GM19043 (cell line): Measurements from ENCODE around the gene OMP.
"Not testable (repeated sequence)": the region's sequence is repeated elsewhere in the genome, so short reads cannot be mapped to it uniquely, and the experiment has no call there.

Experiments
- ATAC-seq: cut with Tn5 transposase; IDR thresholded peaks from one replicate; pipeline ENCODE4 v1.9.1; 2021; ENCODE audit warnings: low read depth; ENCODE audit not compliant: unreplicated experiment

Gene OMP, protein sequence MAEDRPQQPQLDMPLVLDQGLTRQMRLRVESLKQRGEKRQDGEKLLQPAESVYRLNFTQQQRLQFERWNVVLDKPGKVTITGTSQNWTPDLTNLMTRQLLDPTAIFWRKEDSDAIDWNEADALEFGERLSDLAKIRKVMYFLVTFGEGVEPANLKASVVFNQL

DNA sequence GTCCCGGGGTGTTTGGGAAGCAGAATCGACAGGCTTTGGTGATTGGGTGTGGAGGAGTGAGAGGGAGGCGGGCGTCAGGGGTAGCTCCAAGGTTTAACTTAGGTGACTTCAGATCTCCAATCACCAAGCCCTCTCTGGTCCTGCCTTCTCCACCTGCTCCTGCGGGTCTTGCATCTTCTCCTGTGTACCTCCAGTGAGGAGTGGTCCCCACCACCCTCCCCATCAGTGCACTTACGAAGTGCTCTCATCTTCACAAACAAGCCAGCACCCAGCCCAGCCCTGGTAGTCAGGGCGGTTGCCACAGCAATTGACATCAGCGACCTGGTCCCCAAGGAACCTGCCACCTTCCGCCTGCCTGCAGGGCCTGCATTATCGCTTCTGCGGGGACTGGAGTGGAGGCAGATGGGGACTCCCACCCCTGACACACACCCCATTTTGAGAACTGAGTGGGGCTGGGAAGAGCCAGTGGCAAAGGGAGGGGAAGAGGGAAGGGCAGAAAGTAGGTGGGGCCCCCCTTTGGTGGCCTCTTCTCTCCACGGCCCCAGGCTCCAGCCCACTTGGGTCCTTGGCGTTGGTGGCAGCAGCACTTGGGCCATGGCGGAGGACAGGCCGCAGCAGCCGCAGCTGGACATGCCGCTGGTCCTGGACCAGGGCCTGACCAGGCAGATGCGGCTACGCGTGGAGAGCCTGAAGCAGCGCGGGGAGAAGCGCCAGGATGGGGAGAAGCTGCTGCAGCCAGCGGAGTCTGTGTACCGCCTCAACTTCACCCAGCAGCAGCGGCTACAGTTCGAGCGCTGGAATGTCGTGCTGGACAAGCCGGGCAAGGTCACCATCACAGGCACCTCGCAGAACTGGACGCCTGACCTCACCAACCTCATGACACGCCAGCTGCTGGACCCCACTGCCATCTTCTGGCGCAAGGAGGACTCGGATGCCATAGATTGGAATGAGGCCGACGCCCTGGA is at the start of gene OMP:
TSS of gene OMP (plus strand) at position 595 of the 965 bp plus-strand sequence. CDS start at position 595, 0 bp downstream.
- no peak for ATAC-seq

DNA sequence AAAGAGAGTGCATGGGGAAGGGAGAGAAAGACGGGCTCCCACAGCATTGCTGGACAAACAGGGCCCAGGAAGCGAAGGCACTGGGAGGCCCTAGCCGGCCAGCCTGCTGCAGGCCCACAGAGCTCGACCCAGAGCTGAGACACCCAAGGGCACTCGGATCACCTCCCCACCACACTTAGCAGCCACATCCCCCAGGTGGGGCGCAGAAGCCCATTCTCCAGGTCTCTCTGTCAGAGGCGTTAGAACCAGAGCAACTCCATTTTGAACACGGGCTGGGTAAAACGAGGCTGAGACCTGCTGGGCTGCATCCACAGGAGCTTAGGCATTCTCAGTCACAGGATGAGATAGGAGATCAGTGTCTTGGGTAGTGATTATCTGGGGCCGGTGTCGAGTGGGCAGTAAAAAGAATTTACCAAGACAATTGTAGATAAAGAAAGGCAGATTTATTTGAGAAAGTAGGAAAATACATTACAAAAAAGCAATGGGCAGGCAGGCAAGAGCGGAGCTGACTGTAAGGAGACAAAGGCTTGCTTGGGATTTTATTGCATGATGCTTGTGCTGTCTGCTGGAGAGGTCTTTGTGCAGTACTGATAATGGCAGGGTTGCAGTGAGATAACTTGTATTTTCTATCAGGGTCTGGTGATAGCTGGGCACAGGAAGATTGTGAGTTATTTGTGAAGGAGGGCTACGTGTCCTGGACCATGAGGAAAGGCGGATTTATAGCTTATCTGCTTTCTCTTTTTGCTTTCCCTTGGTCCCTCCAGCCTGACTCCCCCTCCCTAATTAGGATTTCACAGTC is 49.2 kb upstream of the OMP start:
- no peak for ATAC-seq

DNA sequence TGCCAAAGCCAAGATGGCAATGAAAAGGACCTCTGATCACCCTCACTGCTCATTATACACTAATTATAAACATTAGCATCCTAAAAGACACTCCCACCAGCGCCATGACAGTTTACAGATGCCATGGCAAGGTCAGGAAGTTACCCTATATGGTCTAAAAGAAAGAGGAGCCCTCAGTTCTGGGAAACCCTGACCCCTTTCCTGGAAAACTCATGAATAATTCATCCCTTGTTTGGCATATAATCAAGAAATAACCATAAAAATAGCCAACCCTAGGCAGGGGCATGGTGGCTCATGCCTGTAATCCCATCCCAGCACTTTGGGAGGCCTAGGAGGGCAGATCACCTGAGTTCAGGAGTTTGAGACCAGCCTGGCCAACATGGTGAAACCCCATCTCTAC is 48.6 kb upstream of the OMP start:
- ATAC-seq: no peak

DNA sequence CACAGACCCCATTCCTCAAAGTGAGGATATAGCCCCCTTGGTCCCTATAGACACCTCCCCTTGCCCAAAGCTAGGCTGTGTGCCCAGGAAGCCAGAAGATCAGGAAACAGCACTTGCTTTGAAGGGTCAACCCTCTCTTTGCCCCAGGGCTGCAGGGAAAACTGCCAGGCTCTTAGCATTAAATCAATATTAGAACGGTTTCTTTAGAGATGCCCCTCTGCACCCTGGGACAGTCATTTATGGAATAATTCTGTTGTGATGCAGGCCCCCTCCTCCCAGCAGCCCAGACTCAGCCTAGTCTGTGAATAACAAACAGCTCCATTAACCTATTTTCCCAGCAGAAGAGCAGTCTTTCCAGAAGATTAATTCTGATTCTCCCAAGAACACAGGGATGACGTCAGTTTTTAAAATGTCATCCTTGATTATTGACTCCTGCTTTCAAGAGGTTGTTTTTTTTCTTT is 47.5 kb upstream of the OMP start:
- no peak for ATAC-seq

DNA sequence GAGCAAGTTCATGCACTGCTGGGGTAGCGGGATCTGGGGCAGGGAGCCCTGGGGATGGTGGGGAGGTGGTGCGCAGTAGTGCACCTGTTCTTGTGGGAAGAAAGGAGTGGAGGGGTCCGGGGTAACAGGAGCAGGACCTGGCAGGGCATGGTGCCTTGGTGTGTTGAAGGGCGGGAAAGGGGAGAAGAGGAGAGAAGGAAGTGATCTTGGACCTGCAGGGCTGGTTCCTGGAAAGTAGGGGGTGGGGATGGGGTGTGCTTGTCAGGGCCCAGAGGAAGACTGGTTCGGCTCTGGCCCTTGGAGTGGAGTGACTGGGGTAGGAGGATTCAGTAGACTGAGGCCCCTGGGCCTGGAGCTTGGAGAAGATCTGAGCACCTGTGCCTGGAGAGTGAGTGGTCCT is 46.7 kb upstream of the OMP start:
- no peak for ATAC-seq

DNA sequence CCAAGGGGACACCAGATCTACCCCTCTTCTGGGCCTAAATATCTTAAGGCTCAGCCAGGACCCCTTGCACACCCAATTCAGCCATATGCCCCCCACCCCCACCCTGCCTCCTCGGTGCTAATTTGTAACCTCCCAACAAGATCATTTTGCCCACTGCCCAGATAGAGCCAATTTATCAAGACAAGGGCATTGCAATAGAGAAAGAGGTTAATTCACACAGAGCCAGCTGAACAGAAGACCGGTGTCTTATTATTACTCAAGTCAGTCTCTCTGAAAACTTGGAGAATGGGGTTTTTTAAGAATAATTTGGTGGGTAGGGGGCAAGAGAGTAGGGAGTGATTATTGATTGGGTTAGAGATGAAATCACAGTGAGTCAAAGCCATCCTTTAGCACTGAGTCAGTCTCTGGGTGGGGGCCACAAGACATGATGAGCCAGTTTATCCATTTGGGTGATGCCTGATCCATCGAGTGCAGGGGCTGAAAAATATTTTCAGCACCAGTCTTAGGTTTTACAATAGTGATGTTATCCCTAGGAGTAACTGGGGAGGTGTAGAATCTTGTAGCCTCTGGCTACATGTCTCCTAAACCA is 45.7 kb upstream of the OMP start:
- no peak for ATAC-seq

DNA sequence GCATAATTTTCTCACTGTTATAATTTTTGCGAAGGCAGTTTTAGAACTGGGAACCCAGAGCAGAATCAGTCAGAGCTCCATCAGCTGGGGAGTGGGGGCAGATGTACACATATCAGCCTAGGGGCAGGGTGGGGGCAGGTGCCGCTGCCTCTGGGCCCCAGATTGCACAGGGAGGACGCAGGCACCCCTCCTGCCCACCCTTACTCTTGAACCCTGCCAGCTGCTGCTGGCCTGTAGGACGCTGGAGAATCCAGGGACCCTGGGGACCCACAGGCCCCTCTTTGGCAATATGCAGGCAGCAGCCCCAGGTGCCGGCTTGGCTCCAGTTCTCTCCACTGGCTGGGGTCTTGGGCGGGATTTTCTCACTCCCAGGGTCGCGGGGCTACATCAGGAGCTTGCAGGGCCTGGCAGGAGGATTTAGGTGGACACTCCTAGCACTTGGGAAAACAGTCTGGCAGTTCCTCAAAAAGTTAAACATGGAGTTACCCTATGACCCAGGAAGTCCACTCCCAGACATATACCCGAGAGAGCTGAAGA is 44.6 kb upstream of the OMP start:
- no peak for ATAC-seq

DNA sequence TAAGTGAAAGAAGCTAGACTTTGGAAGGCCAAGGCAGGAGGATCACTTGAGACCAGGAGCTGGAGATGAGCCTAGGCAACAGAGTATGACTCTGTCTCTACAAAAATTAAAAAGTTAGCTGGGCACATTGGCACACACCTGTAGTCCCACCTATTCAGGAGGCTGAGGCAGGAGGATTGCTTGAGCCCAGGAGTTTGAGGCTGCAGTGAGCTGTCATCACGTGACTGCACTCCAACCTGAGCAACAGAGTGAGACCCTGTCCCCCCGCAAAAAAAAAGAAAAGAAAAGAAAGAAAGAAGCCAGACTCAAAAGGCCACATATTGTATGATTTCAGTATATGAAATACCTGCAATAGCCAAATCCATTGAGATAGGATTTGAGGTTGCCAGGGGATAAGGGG is 43.7 kb upstream of the OMP start:
- no peak for ATAC-seq

DNA sequence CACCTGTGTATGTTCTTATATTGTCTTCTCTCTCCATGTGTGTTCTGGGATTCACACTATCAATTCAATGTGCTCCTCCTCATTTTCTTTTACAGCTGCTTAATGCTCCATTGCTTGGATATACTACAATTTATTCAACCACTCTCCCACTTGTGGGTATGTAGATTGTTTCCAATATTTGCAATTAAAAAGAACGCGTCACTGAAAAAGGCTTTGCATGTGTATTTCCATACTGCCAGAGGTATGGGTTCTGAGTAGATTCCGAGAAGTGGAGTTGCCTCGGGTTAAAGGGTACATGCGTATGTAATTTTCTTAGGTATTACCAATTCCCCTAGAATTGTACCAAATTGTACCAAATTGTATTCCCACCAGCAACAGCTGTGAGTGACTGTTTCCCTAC is 42.8 kb upstream of the OMP start:
- no peak for ATAC-seq

DNA sequence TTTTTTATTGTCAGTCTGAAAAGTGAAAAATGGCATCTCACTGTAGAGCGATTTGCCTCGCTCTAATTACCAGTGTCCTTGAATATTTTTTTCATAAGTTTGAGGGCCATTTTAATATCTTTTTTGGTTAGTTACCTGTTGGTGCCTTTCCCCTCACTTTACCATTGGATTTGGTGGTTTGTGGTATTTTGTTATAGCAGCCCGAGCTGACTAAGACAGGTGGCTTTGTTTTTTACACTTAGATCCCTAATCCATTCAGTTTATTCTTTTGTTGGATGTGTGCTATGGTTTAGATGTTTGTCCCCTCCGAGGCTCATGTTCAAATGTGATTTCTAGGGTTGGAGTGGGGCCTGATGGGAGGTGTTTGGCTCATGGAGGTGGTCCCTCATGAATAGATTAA is 42.4 kb upstream of the OMP start:
- ATAC-seq: no peak

DNA sequence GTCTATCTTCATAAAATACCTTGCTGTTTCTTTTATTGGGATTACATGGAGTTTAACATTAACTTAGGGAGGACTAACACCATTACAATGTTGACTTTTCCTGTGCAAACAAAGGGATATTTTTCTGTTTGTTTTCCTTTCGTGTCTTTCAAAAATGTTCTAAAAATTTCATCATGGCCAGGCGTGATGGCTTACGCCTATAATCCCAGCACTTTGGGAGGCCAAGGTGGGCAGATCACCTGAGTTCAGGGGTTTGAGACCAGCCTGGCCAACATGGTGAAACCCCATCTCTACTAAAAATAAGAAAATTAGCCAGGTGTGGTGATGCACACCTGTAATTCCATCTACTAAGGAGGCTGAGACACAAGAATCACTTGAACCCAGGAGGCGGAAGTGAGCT is 41.4 kb upstream of the OMP start:
- ATAC-seq: not testable (repeated sequence)

DNA sequence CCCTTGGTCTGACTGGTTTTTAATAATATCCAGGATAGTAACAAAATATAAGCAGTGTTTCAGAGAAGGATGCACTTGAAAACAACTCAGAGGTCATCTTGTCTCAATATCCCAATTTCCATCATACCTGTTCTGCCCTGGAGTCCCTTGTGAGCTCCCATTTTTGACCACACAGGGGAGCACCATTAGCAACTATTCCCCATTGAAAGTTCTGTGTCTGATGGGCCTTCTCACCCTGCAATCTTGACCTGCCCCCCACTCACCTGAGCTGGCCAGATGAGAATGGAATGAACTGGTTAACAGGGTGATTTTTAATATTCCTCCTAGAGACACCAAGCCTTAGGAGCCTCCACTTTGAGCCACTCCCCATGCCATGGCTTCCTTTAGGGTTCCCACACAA is 39.7 kb upstream of the OMP start:
- ATAC-seq: no peak

DNA sequence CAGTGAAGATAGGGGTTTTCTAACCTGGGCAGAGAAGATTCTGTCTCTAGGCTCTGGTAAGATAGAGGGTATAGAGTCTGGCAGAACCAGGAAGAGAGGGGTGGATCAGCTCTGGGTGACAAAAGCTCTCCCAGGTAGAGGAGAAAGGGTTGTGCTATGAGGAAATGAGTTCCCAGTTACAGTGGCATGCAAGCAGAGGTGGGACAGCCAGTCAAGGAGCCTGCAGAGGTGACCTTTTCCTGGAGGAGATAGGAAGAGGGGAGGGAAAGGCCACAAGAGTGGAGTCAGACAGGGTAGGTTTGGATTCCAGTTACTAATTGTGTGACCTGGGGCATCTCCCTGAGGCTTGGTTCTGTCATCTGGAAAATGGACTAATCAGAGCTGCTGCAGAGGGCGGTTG is 39.2 kb upstream of the OMP start:
- ATAC-seq: no peak

DNA sequence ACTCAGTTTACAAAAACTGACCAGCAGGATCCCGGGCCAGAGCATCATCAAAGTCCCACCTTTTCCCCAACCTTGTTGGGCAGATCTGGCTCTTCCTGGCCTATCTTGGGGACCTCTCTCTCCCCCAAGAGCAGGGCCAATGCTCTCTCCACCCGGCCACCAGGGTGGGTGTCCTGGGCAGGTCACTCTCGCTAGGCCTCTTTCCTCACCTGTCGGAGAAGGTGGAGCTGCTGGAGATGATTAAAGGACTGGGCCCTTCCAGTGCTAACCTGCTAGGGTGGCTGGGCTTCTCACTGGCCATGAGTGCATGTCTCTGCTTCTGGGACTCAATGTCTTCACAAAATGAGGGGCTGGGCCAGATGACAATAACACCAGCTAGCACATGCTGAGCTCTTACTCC is 38.8 kb upstream of the OMP start:
- ATAC-seq: no peak

DNA sequence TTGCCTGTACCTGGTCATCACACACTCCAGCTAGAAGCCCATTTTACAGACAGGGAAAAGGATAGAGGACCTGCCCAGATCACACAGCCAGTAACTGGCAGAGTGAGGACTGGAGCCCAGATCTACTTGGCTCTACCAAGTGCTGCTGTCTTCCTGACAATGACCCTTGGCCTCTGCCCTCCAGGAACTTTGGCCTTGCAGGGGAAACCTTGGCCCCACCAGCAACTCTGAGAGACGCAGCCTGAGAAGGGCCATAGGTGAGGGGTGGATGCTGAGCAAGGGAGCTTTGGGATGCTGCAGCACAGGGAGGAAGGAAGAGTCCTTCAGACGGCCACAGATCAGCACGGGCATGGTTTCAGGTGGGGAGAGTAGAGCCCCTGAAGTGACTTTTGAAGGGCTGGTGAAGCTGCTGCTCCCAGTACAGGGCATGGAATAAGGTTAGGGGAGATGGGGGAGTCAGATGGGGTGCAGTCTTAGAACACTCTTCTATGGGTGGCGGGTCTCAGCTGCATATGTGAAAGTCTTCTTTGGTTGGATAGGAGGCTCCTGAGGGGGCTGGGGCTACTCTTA is 37.9 kb upstream of the OMP start:
- ATAC-seq: no peak

DNA sequence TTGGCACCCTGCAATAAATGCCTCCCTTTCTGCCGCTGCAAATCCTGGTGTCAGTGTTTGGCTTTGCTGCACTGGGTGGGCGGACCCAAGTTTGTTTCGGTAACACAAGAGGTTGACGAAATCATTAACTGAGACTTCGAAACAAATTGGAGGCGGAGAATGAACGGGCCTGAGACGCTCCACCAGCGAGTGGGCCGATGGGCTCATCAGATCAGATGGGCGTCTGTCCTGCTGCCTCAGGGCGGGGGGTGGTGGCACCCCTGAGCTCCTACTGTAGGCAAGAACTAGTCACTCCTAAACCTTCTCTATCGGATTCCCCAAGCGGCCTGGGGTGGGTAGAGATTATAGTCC is 36.8 kb upstream of the OMP start:
- no peak for ATAC-seq

DNA sequence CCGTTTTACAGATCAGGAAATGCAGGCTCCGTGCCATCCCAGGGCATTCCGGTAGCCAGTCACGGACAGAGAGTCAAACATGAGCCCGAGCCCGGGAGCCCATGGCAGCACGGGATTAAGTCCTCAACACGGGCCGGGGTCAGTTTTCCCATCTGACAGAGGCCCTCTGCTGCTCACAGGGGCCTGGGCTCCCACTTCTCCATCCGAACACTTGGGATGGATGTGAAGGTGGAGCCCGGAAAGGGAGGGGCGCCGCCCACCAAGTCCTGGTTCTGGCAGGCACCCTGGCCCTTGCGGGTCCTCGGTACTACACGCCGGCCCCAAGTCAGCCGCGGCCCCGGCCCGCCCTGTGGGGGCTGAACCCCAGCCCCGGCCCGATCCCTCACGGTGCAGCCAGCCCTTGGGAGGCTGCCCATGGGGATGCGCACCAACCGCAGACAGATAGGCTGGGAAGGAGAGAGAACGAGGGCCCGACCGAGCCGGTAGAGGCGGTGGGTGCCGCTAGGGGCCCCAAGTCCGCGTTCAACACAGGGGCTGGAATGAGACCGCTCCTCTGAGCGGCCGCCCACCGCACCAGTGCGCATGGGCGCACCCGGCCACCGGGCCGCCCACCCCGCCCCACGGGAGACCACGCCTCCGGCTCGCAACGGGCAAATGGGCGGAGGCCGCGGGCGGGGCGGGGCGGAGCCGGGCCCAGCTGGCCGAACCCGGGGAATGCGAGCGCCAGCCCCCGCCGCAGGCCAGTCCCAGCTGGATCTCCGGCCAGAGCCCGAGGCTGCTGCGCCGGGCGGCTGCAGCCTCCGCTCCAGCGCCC is 36.2 kb upstream of the OMP start, which contains the start of gene CAPN5:
TSS of gene CAPN5 (plus strand) at position 743 of the 814 bp plus-strand sequence. CDS start 17,916 bp downstream, outside the sequence.
- ATAC-seq: peak; percentile 83

DNA sequence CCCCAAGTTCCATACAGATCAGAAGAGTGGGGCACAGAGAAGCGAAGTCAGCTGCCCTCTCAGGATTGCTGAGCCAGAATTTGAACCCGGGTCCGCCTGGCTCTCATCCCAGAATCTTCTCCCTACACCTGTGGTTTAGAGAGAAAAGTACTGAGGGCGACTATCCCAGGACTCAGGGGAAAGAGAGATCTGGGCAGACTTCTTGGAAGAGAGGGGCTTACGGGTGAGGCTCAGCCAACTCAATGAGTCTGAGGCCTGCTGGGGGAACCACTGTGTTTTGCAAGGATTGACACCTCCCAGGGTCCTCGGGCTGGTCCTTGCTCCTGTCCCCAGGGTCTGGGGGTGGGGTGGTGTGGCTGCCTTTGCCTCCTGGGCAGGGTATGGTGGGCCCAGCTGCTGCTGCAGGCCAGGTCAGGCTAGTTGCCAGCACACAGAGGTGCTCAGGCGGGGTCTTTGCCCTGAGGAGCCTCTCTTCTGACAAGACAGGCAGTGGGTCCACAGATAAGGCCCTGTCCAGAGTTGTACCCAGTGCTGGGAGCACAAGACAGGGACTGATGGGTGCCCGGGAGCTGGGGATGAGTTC is 34.7 kb upstream of the OMP start:
- ATAC-seq: no peak
